ENCODE results near the gene FBXL16. TPM values are rescaled to one million over a fixed set of nuclear protein-coding genes. Genes with fewer than 3 reads are reported as not detected.

FBXL16 gene
- total RNA-seq, 1 donor from 2014 or later: 6.4 TPM

DNA sequence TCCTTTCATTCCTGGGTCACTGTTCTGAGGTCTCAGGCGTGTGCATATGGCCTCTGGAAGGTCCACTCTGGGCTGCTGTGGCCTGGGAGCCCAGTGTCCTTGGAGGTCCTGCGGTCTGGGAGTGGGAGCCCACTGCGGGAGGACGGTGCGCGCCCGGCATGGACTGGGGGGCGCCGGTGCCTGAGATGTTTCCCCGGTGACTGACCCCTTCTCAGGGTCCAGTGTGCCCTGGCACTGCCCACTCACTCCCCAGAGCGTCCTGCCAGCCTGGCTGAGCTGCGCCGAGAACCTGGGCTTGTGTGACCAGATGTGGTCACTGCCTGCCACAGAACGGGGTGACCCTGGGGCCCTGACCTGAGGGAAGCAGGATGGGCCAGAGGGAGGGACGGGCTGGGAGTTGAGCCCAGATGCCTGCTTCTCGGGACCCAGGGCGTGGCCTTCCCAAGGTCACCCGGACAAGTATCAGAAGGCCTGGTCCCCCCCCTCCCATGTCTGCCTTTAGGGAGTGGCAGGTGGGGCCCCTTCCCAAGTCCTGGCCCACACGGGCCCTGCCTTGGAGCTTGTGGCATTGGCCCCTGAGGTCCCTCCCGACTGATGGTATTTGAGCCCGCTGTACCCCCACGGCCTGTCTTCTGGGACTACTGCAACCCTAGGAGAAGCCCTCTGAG lies 31.3 kb downstream of the FBXL16 start:
- H3K4me3 Mint-ChIP-seq: no peak overlapping the region
- peaks cover 5% of the 10 kb centered on the region for H3K4me1 Mint-ChIP-seq
- no peak overlapping the region for H3K27ac Mint-ChIP-seq
- DNase-seq: no peak
- peaks cover 5% of the 10 kb centered on the region for H3K27me3 Mint-ChIP-seq
- intact Hi-C loops (cut with micrococcal nuclease): no loop called here
- H3K9me3 Mint-ChIP-seq: no peaks in the 10 kb centered on the region
- peaks cover 17% of the 10 kb centered on the region for H3K36me3 Mint-ChIP-seq (ENCODE audit: low read depth)

DNA sequence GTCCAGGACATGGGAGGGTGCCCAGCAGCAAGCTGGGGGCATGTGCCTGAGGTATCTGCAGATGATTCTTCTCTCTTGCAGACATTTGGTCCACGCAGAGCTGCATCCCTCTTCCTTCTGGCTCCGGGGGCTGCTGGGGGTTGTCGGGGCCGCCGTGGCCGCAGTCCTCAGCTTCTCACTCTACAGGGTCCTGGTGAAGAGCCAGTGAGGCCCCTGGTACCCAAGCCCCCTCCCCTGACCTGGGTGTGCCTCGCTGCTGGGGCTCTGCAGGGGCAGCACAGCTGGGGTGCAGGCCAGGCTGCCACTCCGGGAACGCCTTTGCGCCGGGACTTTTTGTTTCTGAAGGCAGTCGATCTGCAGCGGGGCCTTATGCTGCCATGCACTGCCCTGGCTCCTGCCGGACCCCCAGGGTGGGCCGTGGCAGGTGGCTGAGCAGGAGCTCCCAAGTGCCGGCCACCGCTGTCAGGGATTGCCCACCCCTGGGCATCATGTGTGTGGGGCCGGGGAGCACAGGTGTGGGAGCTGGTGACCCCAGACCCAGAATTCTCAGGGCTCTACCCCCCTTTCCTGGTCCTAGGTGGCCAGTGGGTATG lies 32.1 kb downstream of the FBXL16 start:
- no peak for DNase-seq
- Mint-ChIP-seq H3K9me3 (no peaks in the 10 kb centered on the region), H3K36me3 (ENCODE audit: low read depth) (peaks cover 19% of the 10 kb centered on the region), H3K4me3 (no peak overlapping the region), H3K4me1 (peaks cover 3% of the 10 kb centered on the region), H3K27ac (no peak overlapping the region), H3K27me3 (peaks cover 5% of the 10 kb centered on the region)
- intact Hi-C loops (cut with micrococcal nuclease): no loop called here

DNA sequence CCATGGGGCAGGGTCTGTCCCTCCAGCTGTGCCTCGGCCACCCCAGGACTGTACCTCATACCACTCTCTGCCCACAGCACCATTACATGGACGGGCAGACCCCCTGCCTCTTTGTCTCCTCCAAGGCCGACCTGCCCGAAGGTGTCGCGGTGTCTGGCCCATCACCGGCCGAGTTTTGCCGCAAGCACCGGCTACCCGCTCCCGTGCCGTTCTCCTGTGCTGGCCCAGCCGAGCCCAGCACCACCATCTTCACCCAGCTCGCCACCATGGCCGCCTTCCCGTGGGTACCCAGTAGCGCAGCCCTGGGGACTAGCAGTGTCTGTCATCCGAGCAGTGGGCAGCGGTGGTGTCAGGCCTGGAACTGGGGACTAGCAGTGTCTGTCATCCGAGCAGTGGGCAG lies 32.8 kb downstream of the FBXL16 start:
- H3K9me3 Mint-ChIP-seq: no peaks in the 10 kb centered on the region
- no peak for DNase-seq
- H3K27me3 Mint-ChIP-seq: peaks cover 5% of the 10 kb centered on the region
- H3K36me3 Mint-ChIP-seq (ENCODE audit: low read depth): peaks cover 21% of the 10 kb centered on the region
- peaks cover 3% of the 10 kb centered on the region for H3K4me1 Mint-ChIP-seq
- H3K27ac Mint-ChIP-seq: no peak overlapping the region
- no peak overlapping the region for H3K4me3 Mint-ChIP-seq
- intact Hi-C loops (cut with micrococcal nuclease): no loop called here

DNA sequence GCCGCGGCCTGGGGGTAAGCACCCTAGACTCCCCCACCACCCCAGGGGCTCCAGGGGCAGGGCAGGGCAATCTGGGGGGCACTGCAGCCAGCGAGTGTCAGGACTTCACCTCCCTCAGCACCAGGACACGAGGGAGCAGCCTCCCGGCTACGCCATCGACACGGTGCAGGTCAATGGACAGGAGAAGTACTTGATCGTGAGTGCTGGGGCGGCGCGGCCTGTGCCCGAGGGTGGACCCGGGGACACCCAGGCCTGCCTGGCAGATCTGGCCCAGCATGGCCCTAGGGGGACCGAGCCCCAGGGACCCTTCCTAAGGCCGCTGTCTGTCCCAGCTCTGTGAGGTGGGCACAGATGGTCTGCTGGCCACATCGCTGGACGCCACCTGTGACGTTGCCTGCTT lies 33.2 kb downstream of the FBXL16 start:
- intact Hi-C loops (cut with micrococcal nuclease): no loop called here
- Mint-ChIP-seq H3K9me3 (no peaks in the 10 kb centered on the region), H3K36me3 (ENCODE audit: low read depth) (peaks cover 24% of the 10 kb centered on the region), H3K27ac (no peak overlapping the region), H3K4me3 (no peak overlapping the region), H3K27me3 (peaks cover 5% of the 10 kb centered on the region), H3K4me1 (peaks cover 5% of the 10 kb centered on the region)
- DNase-seq: no peak

DNA sequence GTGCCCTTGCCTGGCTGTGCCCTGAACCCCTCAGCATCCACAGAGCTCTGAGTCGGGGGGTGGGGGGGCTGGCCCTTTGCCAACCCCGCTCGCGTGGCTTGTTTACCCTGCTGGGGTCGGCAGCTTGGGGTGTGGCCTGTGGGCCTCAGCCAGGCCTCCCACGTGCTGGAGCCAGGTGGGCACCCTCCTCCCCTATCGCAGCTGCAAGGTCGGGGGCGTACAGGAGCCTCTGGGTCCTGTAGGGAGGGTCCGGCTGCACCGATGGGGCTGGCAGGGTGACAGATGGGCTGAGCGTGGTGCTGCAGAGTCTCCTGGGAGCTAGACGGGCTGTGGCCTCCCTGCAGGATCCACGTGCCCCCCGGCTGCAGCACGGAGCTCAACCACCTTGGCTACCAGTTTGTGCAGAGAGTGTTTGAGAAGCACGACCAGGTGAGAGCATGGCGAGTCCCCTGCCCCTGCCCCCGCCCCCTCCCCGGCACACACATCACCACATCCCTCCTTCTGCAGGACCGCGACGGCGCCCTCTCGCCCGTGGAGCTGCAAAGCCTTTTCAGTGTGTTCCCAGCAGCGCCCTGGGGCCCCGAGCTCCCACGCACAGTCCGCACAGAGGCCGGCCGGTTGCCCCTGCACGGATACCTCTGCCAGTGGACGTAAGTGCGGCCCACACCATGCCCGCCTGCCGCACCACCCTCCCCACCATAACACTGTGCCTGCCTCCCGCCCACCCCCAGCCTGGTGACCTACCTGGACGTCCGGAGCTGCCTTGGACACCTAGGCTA lies 34.1 kb downstream of the FBXL16 start:
- no peak overlapping the region for H3K27ac Mint-ChIP-seq
- peaks cover 5% of the 10 kb centered on the region for H3K4me1 Mint-ChIP-seq
- H3K4me3 Mint-ChIP-seq: no peak overlapping the region
- no peaks in the 10 kb centered on the region for H3K9me3 Mint-ChIP-seq
- no peak for DNase-seq
- intact Hi-C loops (cut with micrococcal nuclease): no loop called here
- peaks cover 24% of the 10 kb centered on the region for H3K36me3 Mint-ChIP-seq (ENCODE audit: low read depth)
- H3K27me3 Mint-ChIP-seq: peaks cover 5% of the 10 kb centered on the region

DNA sequence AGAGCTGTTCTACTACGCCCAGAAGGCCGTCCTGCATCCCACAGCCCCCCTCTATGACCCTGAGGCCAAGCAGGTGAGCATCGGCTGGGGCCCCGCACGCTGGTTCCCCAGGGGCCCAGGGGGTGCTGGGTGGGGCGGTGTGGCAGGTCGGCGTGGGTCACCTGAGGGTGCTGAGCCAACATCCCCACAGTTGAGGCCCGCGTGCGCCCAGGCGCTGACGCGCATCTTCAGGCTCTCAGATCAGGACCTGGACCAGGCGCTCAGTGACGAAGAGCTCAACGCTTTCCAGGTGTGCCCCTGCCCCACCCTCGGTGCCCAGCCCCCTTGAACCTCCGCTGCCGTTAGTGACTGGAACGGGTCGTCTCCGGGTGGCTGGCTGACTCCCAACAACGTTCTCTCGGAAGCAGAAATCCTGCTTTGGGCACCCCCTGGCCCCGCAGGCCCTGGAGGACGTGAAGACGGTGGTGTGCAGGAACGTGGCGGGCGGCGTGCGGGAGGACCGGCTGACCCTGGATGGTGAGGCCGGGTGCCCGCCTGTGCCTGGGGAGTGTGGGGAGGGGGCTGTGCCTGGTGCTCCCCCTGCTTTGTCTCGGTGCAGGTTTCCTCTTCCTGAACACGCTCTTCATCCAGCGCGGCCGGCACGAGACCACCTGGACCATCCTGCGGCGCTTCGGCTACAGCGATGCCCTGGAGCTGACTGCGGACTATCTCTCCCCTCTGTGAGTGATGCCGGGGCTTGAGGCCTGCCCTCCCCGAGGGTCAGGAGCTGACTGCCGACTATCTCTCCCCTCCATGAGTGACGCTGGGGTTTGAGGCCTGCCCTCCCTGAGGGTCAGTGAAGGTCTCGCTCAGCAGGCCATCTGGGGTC lies 34.9 kb downstream of the FBXL16 start:
- no peak for DNase-seq
- Mint-ChIP-seq H3K27me3 (peaks cover 5% of the 10 kb centered on the region), H3K36me3 (ENCODE audit: low read depth) (peaks cover 24% of the 10 kb centered on the region), H3K27ac (no peak overlapping the region), H3K9me3 (no peaks in the 10 kb centered on the region), H3K4me3 (peak overlapping the region; percentile 84), H3K4me1 (peaks cover 5% of the 10 kb centered on the region)
- intact Hi-C loops (cut with micrococcal nuclease): no loop called here

DNA sequence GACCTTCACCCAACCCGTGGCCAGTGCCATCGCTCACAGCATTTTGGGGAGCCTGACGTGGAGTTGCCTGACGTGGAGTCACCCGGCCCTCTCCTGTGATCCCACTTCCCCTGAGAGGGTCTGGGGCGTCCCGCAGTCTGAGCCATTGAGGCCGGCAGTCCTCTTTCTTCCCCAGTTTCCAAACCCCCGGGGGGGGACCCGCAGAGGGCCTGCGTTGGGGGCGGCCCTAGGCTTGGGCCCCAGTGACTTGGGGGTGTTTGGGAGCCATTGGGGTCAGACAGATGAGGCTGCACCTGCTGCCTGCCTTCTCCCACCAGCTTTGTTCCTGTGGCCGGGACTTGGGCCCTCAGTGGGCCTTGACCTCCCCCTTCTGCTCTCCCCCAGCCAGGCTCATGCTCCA lies 35.9 kb downstream of the FBXL16 start:
- peaks cover 22% of the 10 kb centered on the region for H3K36me3 Mint-ChIP-seq (ENCODE audit: low read depth)
- peaks cover 4% of the 10 kb centered on the region for H3K4me1 Mint-ChIP-seq
- H3K9me3 Mint-ChIP-seq: no peaks in the 10 kb centered on the region
- no peak overlapping the region for H3K27ac Mint-ChIP-seq
- no peaks in the 10 kb centered on the region for H3K27me3 Mint-ChIP-seq
- no peak for DNase-seq
- intact Hi-C loops (cut with micrococcal nuclease): loop anchor here (10.0 kb wide), 1 partner anchor 105 kb away; the partner anchor contains the start of genes NHLRC4, PIGQ and PRR35
- peak overlapping the region; percentile 84 for H3K4me3 Mint-ChIP-seq

DNA sequence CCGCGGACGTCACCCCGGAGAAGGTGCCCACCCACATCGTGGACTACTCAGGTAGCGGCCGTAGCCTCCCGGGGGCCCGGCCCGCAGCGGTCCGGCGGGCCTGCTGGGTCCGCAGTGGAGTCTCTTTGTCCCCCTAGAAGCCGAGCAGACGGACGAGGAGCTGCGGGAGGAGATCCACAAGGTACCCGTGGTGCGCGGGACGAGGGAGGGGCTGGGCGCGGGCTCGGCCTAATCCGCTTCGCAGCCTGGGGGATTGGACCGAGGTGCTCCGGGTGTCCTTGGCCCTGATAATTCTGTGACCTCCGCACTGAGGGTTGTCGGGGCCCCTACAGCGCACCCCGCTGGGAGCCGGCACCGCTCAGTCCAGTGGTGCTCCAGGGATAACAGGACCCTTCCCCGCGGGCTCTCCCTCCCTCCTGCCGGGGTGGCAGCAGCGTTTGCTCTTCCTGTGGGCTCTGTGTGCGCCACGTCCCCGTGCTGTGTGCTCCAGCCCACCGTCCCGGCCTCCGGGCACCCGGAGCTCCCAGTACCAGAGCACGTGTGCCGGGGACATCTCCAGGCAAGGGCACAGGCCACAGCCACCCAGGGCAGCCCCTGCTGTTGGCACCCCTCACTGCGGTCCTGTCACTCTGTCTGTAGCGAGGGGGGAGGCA lies 37.0 kb downstream of the FBXL16 start:
- intact Hi-C loops (cut with micrococcal nuclease): loop anchor here (1.0 to 10.0 kb wide), 2 partner anchors 11 to 104 kb away; partner anchors contain the start of genes NHLRC4, PIGQ and PRR35
- peak overlapping the region; percentile 84 for H3K4me3 Mint-ChIP-seq
- H3K27me3 Mint-ChIP-seq: no peaks in the 10 kb centered on the region
- peaks cover 4% of the 10 kb centered on the region for H3K4me1 Mint-ChIP-seq
- peak; percentile 72 for DNase-seq
- peaks cover 20% of the 10 kb centered on the region for H3K36me3 Mint-ChIP-seq (ENCODE audit: low read depth)
- peak overlapping the region; percentile 76 for H3K27ac Mint-ChIP-seq
- no peaks in the 10 kb centered on the region for H3K9me3 Mint-ChIP-seq

DNA sequence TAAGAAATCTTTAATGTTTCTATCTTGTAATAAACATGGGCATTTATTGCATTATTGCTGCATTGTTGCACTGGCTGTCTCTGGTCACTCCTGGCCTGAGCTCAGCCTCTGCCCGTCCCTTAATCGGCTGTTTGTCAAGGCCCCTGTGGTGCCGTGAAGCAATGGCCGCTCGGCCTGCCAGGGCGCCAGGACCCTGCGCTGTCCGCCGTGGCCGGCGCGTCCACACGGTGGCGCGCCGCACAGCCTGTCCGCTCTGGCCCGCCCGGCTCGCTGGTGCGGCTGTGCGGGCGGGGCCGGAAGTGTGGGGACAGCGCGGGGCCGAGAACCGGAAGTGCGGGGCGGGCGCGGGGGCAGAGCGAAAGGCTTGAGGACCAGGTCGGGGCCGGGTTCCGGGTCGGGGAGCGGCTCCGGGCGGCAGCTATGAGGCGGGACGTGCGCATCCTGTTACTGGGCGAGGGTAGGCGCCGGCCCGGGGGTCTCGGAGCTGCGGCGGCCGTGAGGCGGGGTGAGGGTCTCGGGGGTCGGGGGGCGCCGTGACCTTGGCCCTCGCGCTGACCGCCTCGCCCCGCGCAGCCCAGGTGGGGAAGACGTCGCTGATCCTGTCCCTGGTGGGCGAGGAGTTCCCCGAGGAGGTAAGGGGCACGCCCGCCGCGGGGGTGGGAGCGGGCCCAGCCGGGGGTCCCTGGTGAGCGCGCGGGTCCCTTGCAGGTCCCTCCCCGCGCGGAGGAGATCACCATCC lies 37.7 kb downstream of the FBXL16 start, which contains the start of gene RHOT2:
RHOT2 (plus strand) TSS at position 353 of the 739 bp plus-strand sequence; CDS start at position 421, 68 bp downstream.
- Mint-ChIP-seq H3K4me1 (peaks cover 4% of the 10 kb centered on the region), H3K4me3 (peak within 1 kb of the TSS; percentile 84), H3K36me3 (ENCODE audit: low read depth) (peaks cover 17% of the 10 kb centered on the region), H3K9me3 (no peaks in the 10 kb centered on the region), H3K27ac (peak within 1 kb of the TSS; percentile 92), H3K27me3 (no peaks in the 10 kb centered on the region)
- DNase-seq: peak; percentile 99
- intact Hi-C loops (cut with micrococcal nuclease): loop anchor here (1.0 to 10.0 kb wide), 2 partner anchors 11 to 103 kb away; partner anchors contain the start of genes NHLRC4, PIGQ and PRR35

DNA sequence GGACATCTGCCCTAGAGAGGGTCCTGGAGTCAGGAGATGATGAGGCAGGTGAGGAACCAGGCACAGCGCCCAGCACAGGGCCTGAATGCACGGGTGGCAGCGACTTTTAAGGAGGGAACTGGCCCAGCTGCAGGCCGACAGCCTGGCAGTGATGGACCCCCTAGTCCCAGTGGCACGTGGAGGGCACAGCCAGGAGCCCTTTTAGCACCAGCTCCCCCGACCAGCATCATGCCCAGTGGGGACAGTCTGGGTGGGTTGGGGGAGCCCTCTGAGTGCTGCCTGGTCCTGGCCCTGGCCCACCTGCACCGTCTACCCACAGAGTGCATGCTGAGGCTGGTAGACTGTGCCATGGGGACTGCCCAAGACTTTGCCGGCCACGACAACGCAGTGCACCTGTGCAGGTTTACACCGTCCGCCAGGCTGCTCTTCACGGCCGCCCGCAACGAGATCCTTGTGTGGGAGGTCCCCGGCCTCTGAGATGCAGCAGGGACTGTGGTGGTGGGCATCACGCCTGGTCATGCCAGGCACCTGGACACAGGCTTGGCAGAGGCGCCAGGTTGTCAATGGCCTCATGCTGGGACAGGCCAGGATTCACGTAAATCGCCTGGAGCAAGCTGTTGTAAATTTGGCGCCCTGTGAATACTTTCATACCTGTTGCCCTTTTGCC lies 38.4 kb downstream of the FBXL16 start:
- H3K9me3 Mint-ChIP-seq: no peaks in the 10 kb centered on the region

DNA sequence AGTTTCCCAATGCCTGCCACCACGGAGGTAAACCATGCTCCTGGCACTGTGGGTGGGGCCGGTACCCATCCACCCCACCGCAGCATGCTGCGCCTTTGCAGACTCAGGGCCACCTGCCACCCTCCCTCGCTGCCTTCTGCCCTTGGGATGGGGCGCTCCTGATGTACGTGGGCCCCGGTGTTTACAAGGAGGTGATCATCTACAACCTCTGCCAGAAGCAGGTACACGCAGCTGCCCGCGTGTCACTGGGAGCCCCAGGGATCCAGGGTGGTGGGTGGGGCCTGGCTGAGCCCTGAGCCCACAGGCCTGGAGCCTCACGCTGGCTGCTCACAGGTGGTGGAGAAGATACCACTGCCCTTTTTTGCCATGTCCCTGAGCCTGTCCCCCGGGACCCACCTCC lies 39.0 kb downstream of the FBXL16 start:
- intact Hi-C loops (cut with micrococcal nuclease): loop anchor here (10.0 kb wide), 1 partner anchor 102 kb away; the partner anchor contains the start of genes NHLRC4, PIGQ and PRR35
- Mint-ChIP-seq H3K27me3 (no peaks in the 10 kb centered on the region), H3K4me3 (no peak overlapping the region), H3K9me3 (no peaks in the 10 kb centered on the region), H3K27ac (no peak overlapping the region), H3K36me3 (ENCODE audit: low read depth) (peaks cover 15% of the 10 kb centered on the region), H3K4me1 (peaks cover 4% of the 10 kb centered on the region)
- no peak for DNase-seq

More for the DNA sequence above, 38.4 kb downstream of the FBXL16 start:
- DNase-seq: no peak
- intact Hi-C loops (cut with micrococcal nuclease): loop anchor here (10.0 kb wide), 1 partner anchor 102 kb away; the partner anchor contains the start of genes NHLRC4, PIGQ and PRR35
- Mint-ChIP-seq H3K4me1 (peaks cover 4% of the 10 kb centered on the region), H3K27me3 (no peaks in the 10 kb centered on the region), H3K27ac (peak overlapping the region; percentile 92), H3K36me3 (ENCODE audit: low read depth) (peaks cover 15% of the 10 kb centered on the region), H3K4me3 (peak overlapping the region; percentile 84)

DNA sequence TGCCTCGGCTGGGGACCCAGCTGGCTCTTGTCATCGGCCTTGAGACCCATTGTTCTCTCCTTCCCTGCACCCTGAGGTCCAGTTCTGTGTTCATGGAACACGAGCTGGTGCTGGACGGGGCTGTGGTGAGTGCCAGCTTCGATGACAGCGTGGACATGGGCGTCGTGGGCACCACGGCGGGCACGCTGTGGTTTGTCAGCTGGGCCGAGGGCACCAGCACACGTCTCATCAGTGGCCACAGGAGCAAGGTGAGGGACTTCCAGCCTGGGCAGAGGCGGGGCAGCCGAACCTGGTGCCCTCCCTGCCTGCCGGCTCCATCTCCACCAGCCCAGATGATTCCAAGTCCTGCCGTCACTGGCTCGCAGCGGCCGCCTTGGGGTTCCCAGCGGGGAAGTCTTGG lies 43.0 kb downstream of the FBXL16 start:
- no peaks in the 10 kb centered on the region for H3K9me3 Mint-ChIP-seq
- intact Hi-C loops (cut with micrococcal nuclease): loop anchor here (10.0 kb wide), 1 partner anchor 98 kb away; the partner anchor contains the start of genes NHLRC4, PIGQ and PRR35
- H3K27ac Mint-ChIP-seq: no peak overlapping the region
- H3K4me3 Mint-ChIP-seq: no peak overlapping the region
- no peak for DNase-seq
- peaks cover 2% of the 10 kb centered on the region for H3K36me3 Mint-ChIP-seq (ENCODE audit: low read depth)
- no peaks in the 10 kb centered on the region for H3K27me3 Mint-ChIP-seq
- peaks cover 4% of the 10 kb centered on the region for H3K4me1 Mint-ChIP-seq

Data from activated CD4-positive, alpha-beta T cell treated with anti-CD3 and anti-CD28 coated beads, Interleukin-2, amount 10 ng/mL, durations not matched to agents 24 days and 14 days (primary cell).